GM18861 (cell line): Measurements from ENCODE around the gene CPT1C.
A peak's percentile ranks its signal among the peaks of the same experiment; 100 is the strongest.

Experiments used
- ATAC-seq: cut with Tn5 transposase; IDR thresholded peaks from one replicate; pipeline ENCODE4 v1.9.1; 2021; ENCODE audit not compliant: unreplicated experiment

The CPT1C gene

DNA sequence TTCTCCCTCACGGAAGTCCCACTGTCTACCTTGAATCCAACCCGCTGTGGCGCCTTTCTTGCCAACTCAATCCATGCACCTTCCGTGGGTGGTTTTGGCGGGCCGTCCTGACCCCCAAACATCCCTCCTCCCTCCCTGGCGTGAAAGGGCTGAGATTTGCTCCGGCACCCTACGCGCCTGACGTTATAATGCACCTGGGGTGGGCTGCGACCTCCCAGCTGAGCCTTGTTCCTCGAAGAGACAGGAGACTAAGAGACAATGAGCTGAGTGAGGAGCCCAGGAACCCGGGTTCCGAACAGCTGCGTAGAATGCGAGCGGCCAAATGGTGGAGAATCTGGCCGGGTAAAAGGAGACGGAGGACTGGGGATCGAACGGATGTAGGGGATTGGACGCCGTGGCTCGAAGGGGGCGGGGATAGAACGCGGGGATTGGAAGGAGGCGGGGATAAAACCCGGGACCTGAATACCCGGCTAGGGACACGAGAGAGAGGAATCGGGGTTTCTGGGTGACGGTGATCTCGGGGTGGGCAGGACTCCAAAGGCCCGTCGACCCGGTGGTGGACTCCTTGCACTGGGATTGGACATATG lies at the start of gene CPT1C:
Gene CPT1C (plus strand): TSS at position 461 of the 587 bp plus-strand sequence. CDS start 1,137 bp downstream, outside the sequence.
- no peak for ATAC-seq

DNA sequence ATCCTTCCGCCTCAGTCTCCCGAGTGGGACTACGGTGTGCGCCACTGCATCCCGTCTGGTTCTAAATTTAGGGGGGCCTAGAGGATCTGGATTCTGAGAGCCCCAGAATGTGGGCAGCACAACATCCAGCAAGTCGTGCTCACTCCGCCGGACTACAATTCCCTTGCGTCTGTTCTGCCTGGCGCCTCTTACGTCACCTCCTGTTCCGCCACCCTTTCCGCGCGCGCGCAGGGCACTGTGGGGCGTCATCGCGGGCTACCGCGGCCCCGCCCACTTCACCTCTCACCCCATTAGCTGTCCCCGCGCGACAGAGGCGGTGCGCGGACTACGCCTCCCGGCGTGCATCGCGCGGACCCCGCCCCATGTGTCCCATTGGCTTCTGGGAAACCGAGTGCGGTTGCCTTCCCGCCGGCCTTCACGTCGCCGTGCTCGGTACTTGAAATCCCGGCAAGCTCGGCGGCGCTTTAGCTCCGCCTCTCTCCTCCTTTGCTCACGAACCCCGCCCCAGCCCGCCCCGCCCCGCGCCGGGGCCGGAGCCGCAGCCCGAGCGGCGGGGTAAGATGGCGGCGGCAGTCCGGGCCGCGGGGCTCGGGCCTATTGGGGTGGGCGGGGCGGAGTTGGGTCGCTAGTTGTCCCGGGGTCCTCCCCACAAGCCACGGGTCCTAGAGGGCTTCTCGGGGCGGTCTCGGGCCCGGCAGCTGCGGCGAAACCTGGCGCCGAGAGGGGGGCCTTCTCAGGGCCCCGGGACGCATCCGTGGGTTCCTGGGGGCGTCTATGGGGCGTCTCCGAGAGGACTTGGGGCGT lies 49.0 kb upstream of the CPT1C start, which contains the start of gene SCAF1:
Gene SCAF1 (plus strand): TSS at position 522 of the 804 bp plus-strand sequence. CDS start 2,818 bp downstream, outside the sequence.
- peak; percentile 50 for ATAC-seq

DNA sequence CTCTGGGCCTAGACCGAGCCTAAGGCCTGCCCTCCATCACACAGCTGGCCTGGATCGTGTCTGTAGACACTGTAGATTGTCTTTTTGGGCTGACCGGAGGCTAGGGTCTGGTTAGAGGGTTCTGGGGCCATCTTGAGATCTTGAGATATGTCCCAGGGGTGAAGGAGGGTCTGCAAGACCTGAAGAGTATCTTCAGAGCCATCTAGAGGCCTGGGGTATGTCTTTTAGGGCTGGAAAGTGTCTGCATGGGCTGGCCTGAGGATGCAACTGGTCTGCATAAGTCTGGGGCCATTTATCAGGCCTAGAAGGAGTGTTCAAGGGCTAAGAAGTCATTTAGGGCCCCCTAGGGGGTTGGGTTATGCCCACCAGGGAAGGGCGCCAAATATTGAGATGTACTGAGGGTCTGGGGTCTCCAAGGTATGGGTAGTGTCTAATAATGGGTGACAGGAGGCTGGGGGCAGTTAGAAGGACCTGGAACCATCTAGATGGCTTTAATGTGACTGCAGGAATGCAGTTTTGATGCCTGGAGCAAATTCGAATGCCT lies 48.4 kb upstream of the CPT1C start:
- no peak for ATAC-seq

DNA sequence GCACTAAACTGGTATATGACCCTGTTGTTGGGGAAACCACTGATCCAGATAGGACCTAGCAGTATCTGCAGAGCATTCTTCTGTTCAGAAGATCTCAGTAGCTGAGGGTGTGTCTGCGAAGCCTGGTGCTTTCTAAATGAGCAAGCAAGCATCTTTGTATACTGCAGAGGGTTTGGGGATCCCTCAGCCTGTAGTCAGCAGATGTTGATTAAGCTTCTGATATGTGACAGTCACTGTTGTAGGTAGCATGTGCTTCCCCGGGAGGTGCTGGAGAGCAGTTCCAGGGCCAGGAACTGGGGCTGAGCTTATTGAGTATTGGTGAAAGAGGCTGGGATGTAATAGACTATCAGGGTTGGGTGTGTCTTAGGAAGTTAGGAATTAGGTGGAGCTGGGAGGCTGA lies 47.5 kb upstream of the CPT1C start:
- ATAC-seq = no peak

DNA sequence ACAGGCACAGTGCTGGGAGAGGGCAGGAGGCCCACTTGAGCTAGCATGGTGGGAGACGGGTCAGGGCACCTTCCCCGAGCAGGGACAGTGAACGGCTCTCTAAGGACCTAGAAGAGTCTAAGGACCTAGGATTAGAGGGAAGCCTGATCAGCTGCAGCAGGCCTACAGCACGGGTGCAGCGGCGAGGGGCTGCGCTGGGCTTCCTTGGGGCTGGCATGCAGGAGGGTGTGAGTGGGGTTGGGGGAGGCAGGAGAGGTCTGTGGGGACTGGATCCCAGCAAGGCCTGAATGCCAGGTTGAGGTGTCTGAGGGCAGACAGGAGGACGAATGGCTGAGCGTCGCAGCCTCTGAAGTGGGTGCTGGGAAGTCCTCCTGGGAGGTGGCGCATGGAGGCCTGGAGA lies 45.3 kb upstream of the CPT1C start:
- no peak for ATAC-seq

DNA sequence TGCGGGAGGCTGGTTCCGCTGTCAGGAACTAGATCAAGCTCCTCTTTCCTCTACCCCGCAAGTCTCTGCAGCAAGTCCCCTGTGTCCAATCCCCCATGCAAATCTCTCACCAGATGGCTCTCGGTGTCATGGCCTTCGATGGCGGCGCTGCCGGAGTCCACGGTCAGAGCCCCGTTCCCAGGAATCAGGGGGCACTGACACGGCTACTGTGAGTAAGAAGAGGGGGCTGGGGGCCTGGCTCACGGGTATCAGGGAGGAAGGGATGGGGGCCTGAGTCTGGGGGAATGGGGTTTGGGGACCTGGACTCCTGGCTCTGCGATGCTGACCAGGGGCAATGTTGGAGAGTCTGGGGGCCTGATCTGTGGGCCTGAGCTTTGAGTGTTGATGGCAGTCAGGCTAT lies 44.9 kb upstream of the CPT1C start:
- ATAC-seq = no peak

DNA sequence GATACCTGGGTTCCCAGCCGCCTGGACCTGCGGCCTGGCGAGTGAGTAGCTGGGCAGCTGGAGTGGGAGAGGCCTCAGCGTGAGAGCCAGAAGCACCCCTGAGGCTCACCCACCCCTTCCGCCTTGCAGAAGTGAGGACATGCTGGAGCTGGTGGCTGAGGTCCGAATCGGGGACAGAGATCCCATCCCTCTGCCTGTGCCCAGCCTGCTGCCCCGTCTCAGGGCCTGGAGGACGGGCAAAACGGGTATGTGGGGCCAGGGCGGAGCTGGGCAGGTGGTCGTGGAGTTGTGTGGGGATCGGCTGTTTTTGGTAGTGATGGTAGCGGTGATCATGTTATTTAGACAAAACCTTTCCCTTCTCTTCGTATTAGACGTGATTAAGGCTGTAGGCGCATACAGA lies 44.3 kb upstream of the CPT1C start:
- no peak for ATAC-seq

DNA sequence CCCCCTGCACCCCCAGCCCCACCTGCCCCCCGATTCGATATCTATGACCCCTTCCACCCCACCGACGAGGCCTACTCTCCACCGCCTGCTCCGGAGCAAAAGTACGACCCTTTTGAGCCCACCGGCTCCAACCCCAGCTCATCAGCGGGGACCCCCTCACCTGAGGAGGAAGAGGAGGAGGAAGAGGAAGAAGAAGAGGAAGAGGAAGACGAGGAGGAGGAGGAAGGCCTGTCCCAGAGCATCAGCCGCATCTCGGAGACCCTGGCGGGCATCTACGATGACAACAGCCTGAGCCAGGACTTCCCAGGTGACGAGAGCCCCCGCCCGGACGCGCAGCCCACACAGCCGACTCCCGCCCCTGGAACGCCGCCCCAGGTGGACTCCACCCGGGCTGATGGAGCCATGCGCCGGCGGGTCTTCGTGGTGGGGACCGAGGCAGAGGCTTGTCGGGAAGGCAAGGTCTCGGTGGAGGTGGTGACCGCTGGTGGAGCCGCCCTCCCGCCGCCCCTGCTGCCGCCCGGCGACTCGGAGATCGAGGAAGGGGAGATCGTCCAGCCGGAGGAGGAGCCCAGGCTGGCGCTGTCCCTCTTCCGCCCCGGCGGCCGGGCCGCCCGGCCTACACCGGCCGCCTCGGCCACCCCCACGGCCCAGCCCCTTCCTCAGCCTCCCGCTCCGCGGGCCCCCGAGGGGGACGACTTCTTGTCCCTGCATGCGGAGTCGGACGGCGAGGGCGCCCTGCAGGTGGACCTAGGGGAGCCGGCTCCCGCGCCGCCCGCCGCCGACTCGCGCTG lies 39.7 kb upstream of the CPT1C start:
- no peak for ATAC-seq

DNA sequence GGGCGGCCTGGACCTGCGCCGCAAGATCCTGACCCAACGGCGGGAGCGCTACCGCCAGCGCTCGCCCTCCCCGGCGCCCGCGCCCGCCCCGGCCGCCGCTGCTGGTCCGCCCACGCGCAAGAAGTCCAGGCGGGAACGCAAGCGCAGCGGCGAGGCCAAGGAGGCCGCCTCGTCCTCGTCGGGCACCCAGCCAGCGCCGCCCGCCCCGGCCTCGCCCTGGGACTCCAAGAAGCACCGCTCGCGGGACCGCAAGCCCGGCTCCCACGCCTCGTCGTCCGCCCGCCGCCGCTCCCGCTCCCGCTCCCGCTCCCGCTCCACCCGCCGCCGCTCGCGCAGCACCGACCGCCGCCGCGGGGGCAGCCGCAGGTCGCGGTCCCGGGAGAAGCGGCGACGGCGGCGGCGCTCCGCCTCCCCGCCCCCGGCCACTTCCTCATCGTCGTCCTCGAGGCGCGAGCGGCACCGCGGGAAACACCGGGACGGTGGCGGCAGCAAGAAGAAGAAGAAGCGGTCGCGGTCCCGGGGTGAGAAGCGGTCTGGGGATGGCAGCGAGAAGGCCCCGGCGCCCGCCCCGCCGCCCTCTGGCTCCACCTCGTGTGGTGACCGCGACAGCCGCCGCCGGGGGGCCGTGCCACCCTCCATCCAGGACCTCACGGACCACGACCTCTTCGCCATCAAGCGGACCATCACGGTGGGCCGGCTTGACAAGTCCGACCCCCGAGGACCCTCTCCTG lies 38.9 kb upstream of the CPT1C start:
- no peak for ATAC-seq

DNA sequence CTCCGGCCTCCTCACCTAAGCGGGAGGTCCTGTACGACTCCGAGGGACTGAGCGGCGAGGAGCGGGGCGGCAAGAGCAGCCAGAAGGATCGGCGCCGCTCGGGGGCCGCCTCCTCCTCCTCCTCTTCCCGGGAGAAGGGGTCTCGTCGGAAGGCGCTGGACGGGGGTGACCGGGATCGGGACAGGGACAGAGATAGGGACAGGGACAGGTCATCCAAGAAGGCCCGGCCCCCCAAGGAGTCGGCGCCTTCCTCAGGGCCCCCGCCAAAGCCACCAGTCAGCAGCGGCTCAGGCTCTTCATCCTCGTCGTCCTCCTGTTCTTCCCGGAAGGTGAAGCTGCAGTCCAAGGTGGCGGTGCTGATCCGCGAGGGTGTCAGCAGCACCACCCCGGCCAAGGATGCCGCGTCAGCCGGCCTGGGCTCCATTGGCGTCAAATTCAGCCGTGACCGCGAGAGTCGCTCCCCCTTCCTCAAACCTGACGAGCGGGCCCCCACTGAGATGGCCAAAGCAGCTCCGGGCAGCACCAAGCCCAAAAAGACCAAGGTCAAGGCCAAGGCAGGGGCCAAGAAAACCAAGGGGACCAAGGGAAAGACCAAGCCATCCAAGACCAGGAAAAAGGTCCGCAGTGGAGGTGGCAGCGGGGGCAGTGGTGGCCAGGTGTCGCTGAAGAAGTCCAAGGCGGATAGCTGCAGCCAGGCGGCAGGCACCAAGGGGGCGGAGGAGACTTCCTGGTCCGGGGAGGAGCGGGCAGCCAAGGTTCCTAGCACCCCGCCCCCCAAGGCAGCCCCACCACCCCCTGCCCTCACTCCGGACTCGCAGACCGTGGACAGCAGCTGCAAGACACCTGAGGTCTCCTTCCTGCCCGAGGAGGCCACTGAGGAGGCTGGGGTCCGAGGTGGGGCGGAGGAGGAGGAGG lies 38.1 kb upstream of the CPT1C start:
- no peak for ATAC-seq

DNA sequence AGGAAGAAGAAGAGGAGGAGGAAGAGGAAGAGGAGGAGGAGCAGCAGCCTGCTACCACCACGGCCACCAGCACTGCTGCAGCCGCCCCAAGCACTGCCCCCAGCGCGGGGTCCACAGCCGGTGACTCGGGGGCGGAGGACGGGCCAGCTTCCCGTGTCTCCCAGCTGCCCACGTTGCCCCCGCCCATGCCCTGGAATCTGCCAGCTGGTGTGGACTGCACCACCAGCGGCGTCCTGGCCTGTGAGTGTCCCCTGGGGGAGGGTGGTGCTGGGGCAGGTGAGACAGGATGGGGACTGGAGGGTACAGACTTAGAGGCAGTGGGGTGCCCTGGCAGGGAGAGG lies 37.5 kb upstream of the CPT1C start:
- ATAC-seq = no peak

DNA sequence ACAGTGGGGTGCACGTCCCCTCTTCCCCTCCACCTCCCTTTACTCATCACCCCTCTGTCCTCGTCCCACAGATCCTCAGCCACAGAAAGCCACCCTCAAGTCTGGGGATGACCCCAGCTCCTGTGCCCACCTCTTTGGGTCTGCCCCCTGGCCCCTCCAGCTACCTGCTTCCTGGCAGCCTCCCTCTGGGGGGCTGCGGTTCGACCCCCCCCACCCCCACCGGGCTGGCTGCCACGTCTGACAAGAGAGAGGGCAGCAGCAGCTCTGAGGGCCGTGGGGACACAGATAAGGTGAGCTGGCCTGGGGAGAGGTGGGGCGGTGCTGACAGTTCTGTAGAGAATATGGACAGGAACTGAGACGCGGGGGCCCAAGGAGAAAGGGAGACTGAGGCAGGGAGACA lies 36.3 kb upstream of the CPT1C start:
- ATAC-seq = no peak

DNA sequence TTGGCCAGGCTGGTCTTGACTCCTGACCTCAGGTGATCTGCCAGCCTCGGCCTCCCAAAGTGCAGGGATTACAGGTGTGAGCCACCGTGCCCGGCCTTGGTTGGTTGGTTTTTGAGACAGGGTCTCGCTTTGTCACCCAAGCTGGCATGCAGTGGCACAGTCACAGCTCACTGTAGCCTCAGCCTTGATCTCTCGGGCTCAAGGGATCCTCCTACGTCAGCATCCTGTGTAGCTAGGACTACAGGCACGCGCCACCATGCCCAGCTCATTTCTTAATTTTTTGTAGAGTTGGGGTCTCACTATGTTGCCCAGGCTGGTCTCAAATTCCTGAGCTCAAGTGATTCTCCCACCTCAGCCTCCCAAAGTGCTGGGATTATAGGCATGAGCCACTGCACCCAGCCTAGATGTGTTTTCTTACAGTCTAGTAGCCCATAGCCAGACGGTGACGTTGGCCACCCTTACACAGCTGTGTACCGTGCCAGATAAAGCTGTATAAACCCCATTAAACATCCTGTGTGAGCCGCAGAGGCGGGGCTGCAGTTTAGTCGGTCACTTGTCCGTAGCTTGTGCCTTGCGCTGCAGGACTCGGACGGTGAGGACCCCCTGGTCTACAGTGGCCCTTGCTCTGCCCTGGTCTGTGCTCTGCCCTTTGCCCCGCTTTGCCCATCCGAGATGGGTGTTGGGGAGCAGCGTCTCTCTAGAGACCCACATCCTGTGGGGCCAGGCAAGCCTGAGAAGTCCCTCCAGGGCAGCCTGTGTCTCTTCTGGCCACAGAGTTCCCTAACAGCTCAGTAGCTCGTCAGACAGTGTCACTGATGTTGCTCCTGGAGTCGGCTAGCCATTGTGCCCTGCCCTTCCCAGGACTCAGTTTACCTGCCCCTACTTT lies 35.1 kb upstream of the CPT1C start:
- ATAC-seq = no peak

DNA sequence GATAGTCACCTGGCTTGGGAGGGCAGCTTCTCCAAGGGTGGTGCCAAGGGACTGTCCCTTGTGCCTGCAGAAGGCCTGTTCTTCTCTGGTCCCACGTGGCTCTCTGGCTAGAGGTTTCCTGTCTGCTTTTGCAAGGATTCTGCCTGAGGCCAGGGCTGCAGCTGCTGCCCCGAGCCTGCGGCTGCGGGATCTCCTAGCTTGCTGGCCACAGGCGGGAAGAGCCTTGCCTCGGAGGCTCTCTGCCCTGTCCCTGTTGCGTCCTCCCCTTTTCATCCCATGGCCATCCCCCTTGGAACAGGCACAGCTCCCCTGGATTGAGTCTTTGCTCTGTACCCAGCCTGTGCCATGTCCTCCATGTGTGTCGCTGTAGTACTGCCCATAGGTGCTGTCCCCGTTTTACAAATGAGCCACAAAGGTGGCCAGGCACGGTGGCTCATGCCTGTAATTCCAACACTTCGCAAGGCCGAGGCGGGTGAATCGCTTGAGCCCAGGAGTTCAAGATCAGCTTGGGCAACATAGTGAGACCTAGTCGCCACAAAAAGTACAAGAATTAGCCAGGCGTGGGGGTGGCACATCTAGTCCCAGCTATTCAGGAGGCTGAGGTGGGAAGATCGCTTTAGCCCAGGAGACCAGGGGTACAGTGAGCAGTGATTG lies 34.3 kb upstream of the CPT1C start:
- no peak for ATAC-seq

DNA sequence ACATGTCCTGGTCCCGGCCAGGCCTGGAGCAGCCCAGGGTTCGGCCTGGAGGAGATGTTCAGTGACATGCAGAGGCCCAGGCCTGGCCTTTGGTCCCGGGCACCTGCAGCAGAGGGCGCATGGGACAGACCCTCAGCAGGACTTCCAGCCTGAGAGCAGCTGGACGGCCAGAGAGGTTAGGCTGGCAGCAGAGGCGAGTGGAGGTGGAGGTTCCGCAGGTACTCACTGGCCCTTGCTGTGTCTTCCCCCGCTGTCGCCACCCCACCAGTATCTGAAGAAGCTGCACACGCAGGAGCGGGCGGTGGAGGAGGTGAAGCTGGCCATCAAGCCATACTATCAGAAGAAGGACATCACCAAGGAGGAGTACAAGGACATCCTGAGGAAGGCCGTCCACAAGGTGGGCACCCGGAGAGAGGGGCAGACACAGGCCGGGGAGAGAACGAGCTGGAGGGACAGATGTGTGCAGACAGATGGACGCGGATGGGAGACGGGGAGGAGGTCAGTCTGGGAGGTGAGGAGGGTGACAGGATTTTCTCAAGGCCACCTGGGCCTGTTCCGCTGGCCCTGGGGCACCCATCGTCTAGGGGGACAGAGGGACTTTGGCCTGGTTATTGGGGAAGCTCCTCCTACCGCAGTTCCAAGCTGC lies 33.3 kb upstream of the CPT1C start:
- no peak for ATAC-seq

DNA sequence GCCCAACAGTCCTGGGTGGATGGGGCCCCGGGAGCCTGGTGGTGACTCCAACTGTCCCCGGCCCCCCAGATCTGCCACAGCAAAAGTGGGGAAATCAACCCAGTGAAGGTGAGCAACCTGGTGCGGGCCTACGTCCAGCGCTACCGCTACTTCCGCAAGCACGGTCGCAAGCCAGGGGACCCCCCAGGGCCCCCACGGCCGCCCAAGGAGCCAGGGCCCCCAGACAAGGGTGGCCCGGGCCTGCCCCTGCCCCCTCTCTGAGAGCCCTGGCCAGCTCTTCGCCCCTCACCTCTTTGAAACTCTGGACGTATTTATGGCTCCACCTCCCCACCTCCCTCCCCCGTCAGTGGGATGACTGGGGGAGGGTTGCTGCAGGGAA lies 32.8 kb upstream of the CPT1C start:
- ATAC-seq = no peak

DNA sequence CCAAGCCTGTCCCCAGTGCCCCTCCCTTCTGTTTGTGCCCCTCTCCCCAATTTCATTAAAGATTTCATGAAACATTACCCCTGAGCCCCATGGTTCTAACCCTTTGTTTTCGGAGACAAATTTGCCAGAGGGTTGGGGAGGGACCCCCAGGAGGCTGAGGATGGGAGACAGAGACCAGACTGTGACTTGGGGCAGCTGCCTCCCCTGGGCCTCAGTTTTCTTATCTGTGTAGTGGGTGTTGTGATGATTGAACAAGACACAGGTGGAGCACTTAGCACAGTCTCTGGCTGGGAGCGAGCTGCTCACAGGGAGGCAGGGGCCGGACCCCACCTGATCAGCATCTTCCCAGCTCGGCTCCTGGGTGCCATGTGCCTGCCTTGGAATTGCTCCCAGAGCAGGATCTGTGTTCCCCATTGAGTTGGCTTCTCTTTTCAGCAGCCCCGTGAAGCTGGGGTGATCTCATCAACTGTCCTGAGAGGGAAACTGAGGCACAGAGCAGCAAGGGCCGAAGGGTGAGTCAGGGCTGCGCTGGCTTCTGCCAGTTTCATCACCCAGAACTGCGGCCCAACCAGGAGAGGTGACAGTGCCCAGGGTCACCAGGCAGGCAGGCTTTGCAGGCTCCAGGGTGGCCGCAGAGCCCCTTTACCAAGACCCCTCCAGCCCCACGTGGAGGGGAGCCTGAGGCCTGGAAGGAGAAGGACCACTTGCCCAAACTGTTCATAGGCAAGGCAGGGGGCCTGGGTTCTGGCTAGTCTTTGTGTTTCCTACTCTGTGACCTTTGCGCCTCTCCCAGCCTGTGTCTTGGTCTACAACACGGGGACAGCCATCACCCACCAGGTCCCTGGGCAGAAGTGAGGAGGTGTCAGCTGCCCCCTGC lies 32.1 kb upstream of the CPT1C start:
- no peak for ATAC-seq
